ENCODE results near the gene IRF4.
"Not testable (repeated sequence)": the region's sequence is repeated elsewhere in the genome, so short reads cannot be mapped to it uniquely, and the experiment has no call there.

IRF4 gene

DNA sequence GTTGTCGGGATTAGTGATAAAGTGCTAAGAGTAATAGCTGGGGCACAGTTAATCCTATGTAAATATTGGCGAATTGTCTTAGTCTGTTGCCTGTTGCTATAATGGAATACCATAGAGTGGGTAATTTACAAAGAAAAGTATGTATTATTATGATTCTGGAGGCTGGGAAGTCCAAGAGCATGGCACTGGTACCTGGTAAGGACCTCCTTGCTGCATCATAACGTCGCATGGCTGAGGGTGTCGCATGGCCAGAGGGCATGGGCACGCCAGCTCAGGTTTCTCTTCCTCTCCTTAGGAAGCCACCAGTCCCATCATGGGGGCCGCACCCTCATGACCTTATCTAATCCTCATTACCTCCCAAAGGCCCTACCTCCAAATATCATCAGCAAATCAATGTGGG lies 29.7 kb downstream of the IRF4 start:
- no peak for DNase-seq (ENCODE audit: low read depth in 2 of 2)

GRCh38 chr6:422433-423054 lies 31.0 kb downstream of the IRF4 start:
- DNase-seq (ENCODE audit: low read depth in 2 of 2), result no peak

GRCh38 chr6:423055-423798 lies 31.7 kb downstream of the IRF4 start:
- no peak for DNase-seq (ENCODE audit: low read depth in 2 of 2)

GRCh38 chr6:423799-424345 lies 32.3 kb downstream of the IRF4 start:
- no peak for DNase-seq (ENCODE audit: low read depth in 2 of 2)

- no peak for DNase-seq (ENCODE audit: low read depth in 2 of 2)
These were observed 33.3 kb downstream of the IRF4 start for GRCh38 chr6:424741-425417.

DNA sequence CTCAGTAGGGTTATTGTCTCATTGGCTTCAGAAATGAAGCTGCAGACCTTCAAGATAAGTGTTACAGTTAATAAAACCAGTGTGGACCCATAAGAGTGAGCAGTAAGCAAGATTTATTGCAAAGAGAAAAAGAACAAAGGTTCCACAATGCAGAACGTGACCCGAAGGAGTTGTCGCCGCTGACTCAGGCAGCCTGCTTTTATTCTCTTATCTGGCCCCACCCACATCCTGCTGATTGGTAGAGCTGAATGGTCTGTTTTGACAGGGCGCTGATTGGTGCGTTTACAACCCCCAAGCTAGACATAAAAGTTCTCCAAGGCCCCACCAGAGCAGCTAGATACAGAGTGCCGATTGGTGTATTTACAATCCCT lies 33.9 kb downstream of the IRF4 start:
- DNase-seq (ENCODE audit: low read depth in 2 of 2), result not testable (repeated sequence)

GRCh38 chr6:426198-426738 lies 34.7 kb downstream of the IRF4 start:
- not testable (repeated sequence) for DNase-seq (ENCODE audit: low read depth in 2 of 2)

DNA sequence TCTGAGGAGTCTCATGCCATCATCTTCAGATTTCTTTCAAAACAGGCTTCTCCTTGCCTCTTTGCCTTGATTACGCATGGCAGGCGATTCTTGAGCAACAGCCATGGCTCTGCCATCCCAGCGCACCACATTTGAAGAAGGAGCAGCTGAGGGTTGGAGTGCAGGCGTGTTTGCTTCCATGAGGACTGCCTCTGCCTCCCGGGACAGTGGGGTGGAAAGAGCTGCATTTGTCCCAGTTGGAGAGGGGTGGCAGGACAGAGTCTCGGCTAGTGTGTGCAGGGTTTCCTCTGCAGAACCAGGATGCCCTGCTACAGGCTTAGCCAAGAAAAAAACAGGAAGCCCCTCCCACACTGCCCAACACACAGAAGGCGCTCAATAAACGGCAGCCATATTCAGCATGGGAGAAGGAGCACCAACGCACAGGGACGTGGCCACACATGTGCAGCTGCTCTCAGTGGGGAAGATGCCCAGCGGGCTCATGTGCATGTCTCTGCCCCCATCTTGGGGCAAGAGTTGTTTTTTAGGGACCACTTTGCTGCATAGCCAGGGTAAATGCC lies 36.6 kb downstream of the IRF4 start:
- DNase-seq (ENCODE audit: low read depth in 2 of 2), result no peak

GRCh38 chr6:429515-430121 lies 38.1 kb downstream of the IRF4 start:
- DNase-seq (ENCODE audit: low read depth in 2 of 2), result no peak

GRCh38 chr6:431504-431903 lies 40.0 kb downstream of the IRF4 start:
- no peak for DNase-seq (ENCODE audit: low read depth in 2 of 2)

DNA sequence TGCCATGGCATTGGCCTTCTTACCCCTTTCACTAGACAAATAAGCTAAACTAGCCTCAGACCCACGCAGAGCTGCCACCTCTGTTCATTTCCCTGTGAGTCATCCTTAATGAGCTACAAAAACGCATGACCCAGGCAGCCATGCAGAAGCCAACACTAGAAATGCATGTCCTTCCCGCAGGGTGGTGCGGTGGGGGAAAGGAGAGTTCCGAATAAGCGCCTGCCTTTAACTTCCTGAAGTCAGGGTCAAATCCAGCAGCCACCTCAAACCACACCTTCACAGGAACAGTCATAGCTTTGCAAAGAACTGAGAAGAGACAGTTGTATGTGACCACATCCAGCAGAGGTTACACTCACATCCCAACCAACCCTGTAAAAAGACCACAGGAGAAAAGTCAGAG lies 40.4 kb downstream of the IRF4 start:
- DNase-seq (ENCODE audit: low read depth in 2 of 2), result no peak

DNA sequence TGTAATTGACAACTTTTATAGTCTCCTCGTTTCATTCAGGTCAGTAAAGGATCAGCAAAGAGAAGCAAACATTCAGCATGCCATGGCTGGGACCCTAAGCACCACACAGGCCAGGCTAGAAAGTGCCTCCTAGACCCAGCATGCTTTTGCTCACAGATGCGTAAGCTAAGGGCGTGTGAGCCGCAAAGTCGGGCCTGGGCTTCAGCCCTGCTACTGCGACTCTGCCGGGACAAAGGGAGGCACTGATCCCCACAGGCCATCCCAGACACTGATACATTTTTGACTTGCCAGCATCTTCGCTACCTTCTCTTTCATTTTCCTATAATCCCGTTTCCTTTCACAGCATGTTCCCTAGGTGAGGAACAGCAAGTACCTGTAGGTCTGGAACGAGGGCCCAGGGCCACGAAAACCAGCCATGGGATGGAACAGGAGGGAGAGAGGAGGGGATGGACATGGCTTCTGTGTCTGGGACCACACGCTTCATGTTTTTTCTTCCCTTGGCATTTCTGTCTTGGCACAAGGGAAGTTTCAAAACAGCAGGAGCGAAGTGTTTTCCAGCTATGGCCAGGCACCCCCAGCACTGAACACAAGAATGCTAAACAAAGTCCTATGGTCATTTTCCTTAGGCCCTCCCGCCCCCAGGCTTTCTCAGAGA lies 42.6 kb downstream of the IRF4 start:
- no peak for DNase-seq (ENCODE audit: low read depth in 2 of 2)

- DNase-seq (ENCODE audit: low read depth in 2 of 2), result no peak
These were observed 44.1 kb downstream of the IRF4 start for GRCh38 chr6:435441-436307.

DNA sequence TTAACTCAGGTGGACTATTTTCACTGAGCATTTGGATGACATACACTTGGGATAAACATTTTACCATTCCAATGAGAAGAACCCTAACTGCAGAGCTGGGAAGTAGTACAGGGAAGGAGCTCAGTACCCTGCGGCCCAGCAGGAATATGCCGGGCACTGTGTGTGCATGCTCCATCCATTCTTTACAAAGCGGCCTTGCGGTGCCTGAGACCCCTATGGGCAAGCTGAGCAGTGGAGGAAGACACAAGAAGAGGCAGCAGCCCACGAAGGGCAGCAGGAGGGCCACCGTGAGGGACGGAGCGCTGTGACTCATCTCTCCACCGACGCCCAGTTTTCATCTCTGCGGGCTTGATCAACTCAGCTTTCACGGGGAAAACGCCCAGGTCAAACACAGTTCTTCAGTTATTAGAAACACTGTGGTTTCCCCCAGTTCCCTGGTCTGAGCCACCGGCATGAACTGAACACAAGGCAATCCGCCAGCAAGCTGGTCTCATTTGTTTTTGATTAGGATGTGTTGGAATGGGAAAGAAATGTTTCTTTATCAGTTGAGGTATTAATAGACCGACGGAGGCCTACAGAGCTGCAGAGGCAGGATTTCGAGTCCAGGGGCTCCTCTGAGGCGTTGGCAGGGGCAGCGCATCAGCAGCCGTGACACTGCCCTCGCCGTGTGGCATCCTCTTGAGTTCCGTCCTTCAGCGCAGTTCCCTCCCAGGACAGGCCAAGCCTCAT lies 44.9 kb downstream of the IRF4 start:
- no peak for DNase-seq (ENCODE audit: low read depth in 2 of 2)

DNA sequence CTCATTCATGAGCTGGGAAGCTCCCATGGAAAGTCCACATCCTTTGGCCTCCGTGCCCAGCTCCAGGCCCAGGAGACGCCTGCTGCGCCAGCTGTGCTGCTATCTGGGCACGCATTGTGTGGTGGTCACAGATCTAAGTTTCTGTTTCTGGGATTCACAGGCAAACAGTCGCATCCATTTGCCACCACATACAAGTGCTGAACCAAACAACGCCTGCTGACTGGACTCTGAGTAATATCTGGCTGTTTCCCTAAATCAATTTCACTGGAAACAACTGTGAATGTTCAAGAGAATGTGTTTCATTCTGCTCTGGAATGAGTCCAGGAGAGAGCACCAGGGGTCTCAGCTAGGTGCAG lies 45.5 kb downstream of the IRF4 start:
- DNase-seq (ENCODE audit: low read depth in 2 of 2), result no peak

GRCh38 chr6:438634-439170 lies 47.1 kb downstream of the IRF4 start:
- DNase-seq (ENCODE audit: low read depth in 2 of 2), result no peak

DNA sequence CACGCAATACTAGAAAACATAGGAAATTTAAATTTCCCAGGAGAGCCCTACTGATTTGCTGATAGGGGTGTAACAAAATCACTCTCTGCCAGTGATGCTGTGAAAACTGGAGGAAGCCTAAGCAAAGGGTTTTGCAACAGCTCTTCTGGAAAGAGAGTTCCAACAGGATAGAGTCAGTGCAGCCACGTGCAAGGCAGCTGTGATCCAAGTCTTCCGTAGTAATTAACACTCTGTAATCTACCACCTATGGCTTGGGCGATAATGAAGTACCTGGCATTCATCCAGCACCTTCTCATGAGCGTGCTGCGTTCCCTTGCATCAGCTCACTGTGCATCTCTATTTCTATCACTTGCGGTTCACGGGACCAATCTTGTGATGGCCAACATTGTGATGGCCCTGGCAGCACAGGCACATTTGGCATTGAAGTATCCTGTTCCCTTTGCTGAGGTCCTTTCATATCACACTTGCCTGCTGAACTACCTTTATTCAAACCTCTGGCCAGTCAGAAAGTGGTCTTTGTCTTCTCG lies 48.2 kb downstream of the IRF4 start:
- DNase-seq (ENCODE audit: low read depth in 2 of 2), result no peak

- DNase-seq (ENCODE audit: low read depth in 2 of 2), result no peak
These were observed 49.8 kb downstream of the IRF4 start for GRCh38 chr6:441126-441920.
